A549 treated with AZD9567 at 1 μM for 4 hours (cell line): ENCODE data around the gene PICALM. TPM values are rescaled to one million over a fixed set of nuclear protein-coding genes. Genes with fewer than 3 reads are reported as not detected.

Experiments used
- total RNA-seq: library from RNA; stranded (reverse); fragments of 200-300 nt; extraction: Qiagen RNA extraction; gene quantifications from 5 replicates; pipeline ENCODE4 v1.2.3, GENCODE V29; 2022; ENCODE audit not compliant: insufficient read depth

PICALM gene
- total RNA-seq = 65.3 to 96.2 TPM (median 73.9 TPM) in 5 replicates

GRCh38 chr11:86068951-86069407 lies at the start of gene PICALM:
TSS of gene PICALM (minus strand) at chr11:86069084. CDS start at chr11:86068780, 304 bp downstream.

Other genes with a start within 250 kb of the PICALM start
- not detected in 5 replicates for gene CCDC83, start 213.7 kb downstream of the PICALM start, total RNA-seq
- 24.9 to 31.5 TPM (median 26.9 TPM) in 5 replicates for gene EED, start 175.7 kb upstream of the PICALM start, total RNA-seq
- gene HIKESHI, start 233.2 kb upstream of the PICALM start, total RNA-seq = 36.0 to 40.4 TPM (median 37.7 TPM) in 5 replicates